ENCODE results near the gene URB1.
A peak's percentile ranks its signal among the peaks of the same experiment; 100 is the strongest.

Gene URB1

DNA sequence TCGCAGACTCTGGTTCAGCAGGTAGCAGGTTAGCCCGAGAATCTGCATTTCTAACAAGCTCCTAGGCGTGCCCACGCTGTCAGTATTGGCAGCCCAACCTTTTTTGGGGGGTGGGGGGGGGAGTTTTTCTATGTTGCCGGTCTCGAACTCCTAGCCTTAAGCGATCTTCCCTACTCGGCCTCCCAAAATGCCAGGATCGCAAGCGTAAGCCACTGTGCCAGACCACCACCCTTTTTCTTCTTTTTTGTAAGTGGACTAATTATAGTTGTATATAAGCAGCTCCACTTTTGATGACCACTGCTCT, 113.5 kb downstream of the URB1 start:
- Histone ChIP-seq H3K9me3 (ENCODE audit: low read length) (no peaks in the 10 kb centered on the region), H3K4me3 (ENCODE audit: low read depth, low read length, poor library complexity, severe bottlenecking) (peak overlapping the region; percentile 79), H3K4me1 (ENCODE audit: insufficient read depth, low read length, severe bottlenecking) (peaks cover 19% of the 10 kb centered on the region), H3K27me3 (ENCODE audit: insufficient read depth, low read length) (no peaks in the 10 kb centered on the region), H4K20me1 (ENCODE audit: insufficient read depth, low read length) (no peaks in the 10 kb centered on the region), H3K36me3 (ENCODE audit: insufficient read depth, low read length) (no peaks in the 10 kb centered on the region; the same call in 1 of the 2 replicates), H3K4me2 (ENCODE audit: low read length) (peak overlapping the region; percentile 79), H3K79me2 (ENCODE audit: insufficient read depth, low read length) (peaks cover 8% of the 10 kb centered on the region; the same call in 1 of the 2 replicates), H3K27ac (ENCODE audit: low read depth, low read length, poor library complexity, severe bottlenecking) (no peak overlapping the region), H3K9me2 (ENCODE audit: low read depth, low read length) (no peaks in the 10 kb centered on the region), H3K9ac (ENCODE audit: low read length) (peak overlapping the region; percentile 74), H2AFZ (ENCODE audit: low read length) (0 out of 2 replicates have a peak overlapping the region, but pooled peaks have one; percentile 1), H3F3A (ENCODE audit: insufficient read depth, low read length) (no peaks in the 10 kb centered on the region)
- TF ChIP-seq CTCF (IDR thresholded peaks at IDR 0.05; ENCODE audit: low read length) (no peak), EZH2 (IDR thresholded peaks at IDR 0.05; ENCODE audit: borderline replicate concordance, low read length) (no peak)

DNA sequence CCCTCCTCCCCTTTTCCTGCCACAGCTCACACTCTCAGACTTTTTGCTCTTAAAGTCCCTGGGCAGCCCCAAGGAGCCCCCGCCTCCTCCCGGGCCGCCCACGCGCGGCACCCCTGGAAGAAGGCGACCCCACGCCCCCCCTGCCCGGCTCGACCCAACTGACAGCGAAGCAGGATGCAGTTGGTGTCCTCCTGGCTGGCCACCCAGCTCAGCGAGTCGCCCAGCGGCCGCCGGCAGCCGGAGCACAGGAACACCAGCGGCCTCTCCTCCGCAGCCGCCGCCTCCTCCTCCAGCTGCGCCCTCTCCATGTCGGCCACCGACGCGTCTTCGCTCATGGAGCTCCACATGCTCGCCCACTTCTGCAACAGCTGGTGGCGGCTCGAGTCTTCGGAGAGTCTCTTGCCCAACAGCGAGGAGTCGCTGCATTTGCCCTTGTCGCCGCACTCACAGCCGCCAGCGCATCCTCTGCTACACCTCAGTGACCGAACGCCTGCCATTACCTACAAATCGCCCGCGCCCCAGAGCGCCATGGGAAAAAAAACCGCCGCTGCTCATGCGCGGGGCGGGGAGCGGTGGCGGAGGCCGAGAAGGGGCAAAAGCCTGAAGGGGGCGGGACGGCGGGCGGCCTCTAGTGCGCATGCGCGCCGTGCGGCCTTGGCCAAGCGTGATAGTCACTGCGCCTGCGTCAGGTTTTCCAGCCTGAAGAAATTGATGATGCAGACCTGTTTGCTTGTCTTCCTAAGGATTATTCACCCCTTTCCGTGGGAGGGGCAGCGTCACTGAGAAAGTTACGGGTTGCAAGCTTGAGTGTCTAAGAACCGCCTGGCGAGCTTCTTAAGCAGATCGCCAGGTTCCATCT, 114.1 kb downstream of the URB1 start, which contains the start of gene MIS18A:
MIS18A (minus strand) TSS at position 532 of the 859 bp plus-strand sequence; CDS start at position 497, 35 bp downstream.
- TF ChIP-seq EZH2 (IDR thresholded peaks at IDR 0.05; ENCODE audit: borderline replicate concordance, low read length) (no peak), CTCF (IDR thresholded peaks at IDR 0.05; ENCODE audit: low read length) (no peak)
- no peaks in the 10 kb centered on the region for H4K20me1 ChIP-seq (ENCODE audit: insufficient read depth, low read length)
- H3K79me2 ChIP-seq (ENCODE audit: insufficient read depth, low read length) = peaks cover 8% of the 10 kb centered on the region; the same call in 1 of the 2 replicates
- no peaks in the 10 kb centered on the region for H3F3A ChIP-seq (ENCODE audit: insufficient read depth, low read length)
- no peaks in the 10 kb centered on the region for H3K9me2 ChIP-seq (ENCODE audit: low read depth, low read length)
- no peaks in the 10 kb centered on the region for H3K9me3 ChIP-seq (ENCODE audit: low read length)
- H3K4me2 ChIP-seq (ENCODE audit: low read length) = peak within 1 kb of the TSS; percentile 79
- peak within 1 kb of the TSS; percentile 79 for H3K4me3 ChIP-seq (ENCODE audit: low read depth, low read length, poor library complexity, severe bottlenecking)
- H3K9ac ChIP-seq (ENCODE audit: low read length) = peak within 1 kb of the TSS; percentile 74
- H3K36me3 ChIP-seq (ENCODE audit: insufficient read depth, low read length) = no peaks in the 10 kb centered on the region; the same call in 1 of the 2 replicates
- H3K4me1 ChIP-seq (ENCODE audit: insufficient read depth, low read length, severe bottlenecking) = peaks cover 19% of the 10 kb centered on the region
- H2AFZ ChIP-seq (ENCODE audit: low read length) = 0 out of 2 replicates have a peak within 1 kb of the TSS, but pooled peaks have one; percentile 1
- H3K27me3 ChIP-seq (ENCODE audit: insufficient read depth, low read length) = no peaks in the 10 kb centered on the region
- H3K27ac ChIP-seq (ENCODE audit: low read depth, low read length, poor library complexity, severe bottlenecking) = peak within 1 kb of the TSS; percentile 43

DNA sequence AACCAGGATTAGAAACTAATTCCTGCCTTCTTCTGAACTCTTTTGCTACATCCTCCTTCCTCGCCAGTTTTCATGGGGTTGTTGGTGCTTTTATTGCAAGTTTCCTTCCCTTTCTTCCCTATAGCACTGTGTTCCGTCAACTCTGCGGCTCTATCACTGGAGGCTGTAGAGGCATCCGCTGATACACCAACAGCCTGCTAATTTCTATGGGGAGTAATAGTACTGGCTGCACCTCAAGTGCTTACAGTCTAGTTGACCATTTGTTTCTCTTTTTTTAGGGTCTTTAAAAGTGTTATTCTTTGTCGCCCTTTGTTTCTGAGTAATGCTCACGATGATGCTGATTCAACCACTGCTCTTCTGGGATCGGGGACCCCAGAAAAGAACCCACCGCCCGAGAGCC, 114.7 kb downstream of the URB1 start:
- Histone ChIP-seq H3K27me3 (ENCODE audit: insufficient read depth, low read length) (no peaks in the 10 kb centered on the region), H3K36me3 (ENCODE audit: insufficient read depth, low read length) (no peaks in the 10 kb centered on the region; the same call in 1 of the 2 replicates), H3K9me2 (ENCODE audit: low read depth, low read length) (no peaks in the 10 kb centered on the region), H3K4me1 (ENCODE audit: insufficient read depth, low read length, severe bottlenecking) (peaks cover 19% of the 10 kb centered on the region), H3K9me3 (ENCODE audit: low read length) (no peaks in the 10 kb centered on the region), H3K9ac (ENCODE audit: low read length) (peak overlapping the region; percentile 74), H3K4me2 (ENCODE audit: low read length) (peak overlapping the region; percentile 75), H3F3A (ENCODE audit: insufficient read depth, low read length) (no peaks in the 10 kb centered on the region), H3K79me2 (ENCODE audit: insufficient read depth, low read length) (peaks cover 8% of the 10 kb centered on the region; the same call in 1 of the 2 replicates), H3K27ac (ENCODE audit: low read depth, low read length, poor library complexity, severe bottlenecking) (no peak overlapping the region), H4K20me1 (ENCODE audit: insufficient read depth, low read length) (no peaks in the 10 kb centered on the region), H2AFZ (ENCODE audit: low read length) (no peak overlapping the region), H3K4me3 (ENCODE audit: low read depth, low read length, poor library complexity, severe bottlenecking) (peak overlapping the region; percentile 79)
- TF ChIP-seq CTCF (IDR thresholded peaks at IDR 0.05; ENCODE audit: low read length) (no peak), EZH2 (IDR thresholded peaks at IDR 0.05; ENCODE audit: borderline replicate concordance, low read length) (no peak)
